Vagina (tissue), 2 donors: ENCODE data around the gene ADAMTS19.

Experiments used
- CTCF ChIP-seq, 3 experiments: fragments of 450-650 bp in 2 of 3; fragments of 200-600 bp in 1 of 3; sonication (generic) in 1 of 3; IDR thresholded peaks; one replicate each; pipeline ENCODE4 v1.5.1; 2017 to 2019; ENCODE audit warnings: antibody characterized with exemption in 3 of 3, mild to moderate bottlenecking in 2 of 3, moderate library complexity in 2 of 3
- POLR2AphosphoS5 ChIP-seq, 2 donors: sonication (generic); formaldehyde crosslinking; IDR thresholded peaks; one replicate each; pipeline ENCODE4 v1.9.0; 2017; ENCODE audit warnings: antibody characterized with exemption in 2 of 2, mild to moderate bottlenecking in 2 of 2, low read depth in 1 of 2; ENCODE audit not compliant: insufficient read depth in 1 of 2

- TF ChIP-seq CTCF (IDR thresholded peaks at IDR 0.05) (no peak), POLR2AphosphoS5 (IDR thresholded peaks at IDR 0.05; ENCODE audit: insufficient read depth in 1 of 2, low read depth in 1 of 2) (no peak)
Observed at GRCh38 chr5:129591508-129592160, 131.5 kb downstream of the ADAMTS19 start.
